ENCODE measurements around the gene STK38L.
A peak's percentile ranks its signal among the peaks of the same experiment; 100 is the strongest.

The STK38L gene

DNA sequence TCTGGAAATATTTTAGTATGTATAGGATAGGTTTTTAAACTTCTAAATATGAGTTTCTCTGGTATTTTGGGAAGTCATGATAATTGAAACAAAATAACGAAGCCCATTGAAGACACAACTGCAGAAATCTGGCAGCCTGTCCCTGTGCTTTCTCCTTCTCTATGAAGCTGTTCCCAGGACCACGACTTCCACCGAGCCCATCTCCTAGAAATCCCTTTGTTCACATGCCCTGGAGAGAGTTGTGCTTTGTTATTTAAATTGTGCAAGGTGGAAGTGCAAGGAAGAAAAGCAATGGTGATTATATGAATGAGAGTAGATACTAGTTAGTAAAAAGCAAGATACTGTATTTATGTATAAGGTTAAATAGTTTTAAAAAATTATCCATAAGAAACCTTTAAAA, 32.2 kb downstream of the STK38L start:
- no peak for DNase-seq (ENCODE audit: low read depth in 2 of 3, low spot score in 1 of 3)

DNA sequence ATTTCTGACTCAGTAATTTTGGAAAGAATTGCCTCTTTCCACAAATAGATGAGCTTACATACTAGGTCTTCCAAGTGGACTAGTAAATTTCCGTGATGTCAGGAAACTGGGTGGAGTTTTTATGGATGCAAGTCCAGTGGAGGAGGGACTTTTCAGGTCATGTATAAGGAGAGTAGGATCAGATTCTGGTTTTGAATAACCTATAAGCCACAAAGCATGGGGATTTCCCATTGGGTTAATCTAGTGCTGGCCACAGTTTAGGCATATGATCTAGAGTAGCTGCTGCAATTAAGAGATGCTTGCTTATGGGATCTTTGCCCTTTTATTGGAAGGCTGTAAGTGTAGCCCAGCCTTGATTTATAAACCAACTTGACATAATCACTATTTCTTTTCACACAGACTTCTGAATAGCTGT, 33.8 kb downstream of the STK38L start:
- peak in 2 of 3 donors; percentile 8 to 19 for DNase-seq (ENCODE audit: low read depth in 2 of 3, low spot score in 1 of 3)

DNA sequence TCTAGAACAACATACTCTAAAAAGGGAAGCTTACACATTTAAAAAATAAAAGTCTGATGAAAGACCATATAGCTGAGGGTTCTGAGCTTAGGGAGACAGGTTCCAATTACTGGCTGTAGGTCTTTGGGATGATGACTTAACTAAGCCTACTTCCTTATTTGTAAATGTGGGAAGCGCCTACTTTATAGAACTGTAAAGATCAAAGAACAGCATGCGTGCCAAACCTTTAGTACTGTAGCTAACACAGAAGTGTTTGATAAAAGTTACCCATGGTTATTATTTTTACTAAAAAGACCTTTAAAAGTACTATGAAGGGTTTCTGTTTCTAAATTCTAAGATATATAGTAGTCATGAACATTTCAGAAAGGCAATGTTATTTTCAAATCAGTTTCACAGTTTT, 35.7 kb downstream of the STK38L start:
- no peak for DNase-seq (ENCODE audit: low read depth in 2 of 3, low spot score in 1 of 3)

DNA sequence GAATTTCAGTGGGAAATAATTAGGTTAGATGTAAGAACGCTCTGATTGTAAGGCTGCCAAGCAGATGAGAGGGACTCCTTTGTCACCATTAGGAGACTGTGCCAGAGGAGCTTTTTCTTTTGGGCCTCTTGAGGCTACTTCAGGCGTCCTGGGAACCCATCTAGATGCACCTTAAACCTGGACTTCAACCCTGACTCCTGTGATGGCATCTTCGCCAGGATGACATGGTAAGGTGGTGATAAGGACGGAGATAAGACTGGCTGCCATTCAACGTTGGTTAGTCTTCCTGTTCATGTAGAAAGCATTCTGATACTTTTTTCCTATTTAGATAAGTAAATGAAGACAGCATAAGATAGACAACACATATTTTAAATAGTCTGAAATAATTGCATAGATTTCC, 36.3 kb downstream of the STK38L start:
- DNase-seq (ENCODE audit: low read depth in 2 of 3, low spot score in 1 of 3), result no peak

DNA sequence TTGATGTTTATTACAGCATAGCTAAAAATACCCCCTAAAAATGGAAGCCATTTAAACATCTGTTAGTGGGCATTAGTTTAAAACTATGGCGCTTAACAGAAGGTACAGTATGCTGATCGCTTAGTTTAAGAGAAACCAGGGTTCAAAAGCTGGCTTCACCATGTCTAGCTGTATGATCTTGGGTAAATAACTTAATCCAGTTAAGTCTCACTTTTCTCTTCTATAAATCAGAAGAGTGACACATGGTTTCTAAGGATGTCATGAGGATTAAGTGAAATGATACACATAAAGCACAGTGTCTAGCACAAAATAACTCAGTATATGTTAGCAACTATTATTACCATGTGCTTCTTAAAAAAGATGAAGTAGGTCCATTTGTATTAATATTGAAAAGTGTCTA, 38.7 kb downstream of the STK38L start:
- DNase-seq (ENCODE audit: low read depth in 2 of 3, low spot score in 1 of 3), result no peak

DNA sequence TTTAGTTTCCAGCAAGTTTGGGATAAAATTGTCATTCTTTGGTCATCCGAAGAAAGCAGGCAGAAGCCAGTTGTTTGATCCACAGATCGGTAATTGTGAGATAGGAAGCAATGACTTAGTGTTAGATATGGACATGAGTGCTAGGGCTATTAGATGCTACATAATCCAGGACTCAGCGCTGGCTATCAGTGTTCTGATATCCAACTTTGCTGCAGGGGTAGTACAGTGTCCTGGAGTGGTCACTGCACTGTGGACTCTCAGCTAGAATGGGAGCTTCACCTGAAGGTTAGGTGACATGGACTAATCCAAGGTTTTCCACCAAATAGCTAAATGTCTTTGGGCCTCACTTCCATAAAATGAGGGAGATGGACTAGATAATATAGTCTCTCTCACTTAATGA, 39.9 kb downstream of the STK38L start:
- DNase-seq (ENCODE audit: low read depth in 2 of 3, low spot score in 1 of 3), result no peak

DNA sequence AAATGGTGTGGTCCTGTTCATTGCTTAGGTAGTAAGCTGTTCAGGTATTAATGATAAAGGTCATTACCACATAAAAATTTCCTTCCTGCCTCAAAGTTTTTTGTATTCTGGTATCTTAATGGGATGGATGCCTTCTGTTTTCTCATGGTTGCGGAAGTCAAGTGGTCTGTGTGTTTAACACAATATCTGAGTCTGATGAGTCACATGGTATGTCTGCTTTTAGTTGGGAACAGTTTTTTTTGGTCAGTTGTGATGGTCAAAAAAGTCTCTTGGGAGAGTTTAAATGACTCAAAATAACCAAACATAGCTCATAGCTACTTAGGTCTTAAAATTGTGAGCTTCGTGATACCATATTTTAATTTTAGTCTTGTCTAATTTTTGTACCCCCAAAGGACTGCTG, 40.7 kb downstream of the STK38L start:
- no peak for DNase-seq (ENCODE audit: low read depth in 2 of 3, low spot score in 1 of 3)

DNA sequence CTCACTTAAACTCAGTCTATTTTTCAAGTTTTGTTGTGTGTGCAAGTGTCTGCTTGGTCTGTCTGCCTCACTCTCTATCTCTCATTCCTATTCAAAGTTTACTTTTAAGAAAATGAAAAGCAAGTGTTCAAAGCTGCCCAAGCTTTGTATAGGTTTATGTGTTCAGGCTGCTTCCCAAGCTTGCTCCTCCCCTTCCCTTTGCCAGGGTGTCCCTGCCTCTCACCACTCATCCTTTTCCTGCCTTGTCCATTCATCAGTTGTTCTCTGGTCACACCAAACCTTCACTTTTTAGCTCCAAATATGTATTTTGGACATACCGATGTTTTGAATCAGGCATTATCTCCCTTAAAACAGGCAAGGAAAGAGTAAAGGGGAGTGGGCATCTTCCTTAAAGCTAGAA, 41.3 kb downstream of the STK38L start:
- no peak for DNase-seq (ENCODE audit: low read depth in 2 of 3, low spot score in 1 of 3)

DNA sequence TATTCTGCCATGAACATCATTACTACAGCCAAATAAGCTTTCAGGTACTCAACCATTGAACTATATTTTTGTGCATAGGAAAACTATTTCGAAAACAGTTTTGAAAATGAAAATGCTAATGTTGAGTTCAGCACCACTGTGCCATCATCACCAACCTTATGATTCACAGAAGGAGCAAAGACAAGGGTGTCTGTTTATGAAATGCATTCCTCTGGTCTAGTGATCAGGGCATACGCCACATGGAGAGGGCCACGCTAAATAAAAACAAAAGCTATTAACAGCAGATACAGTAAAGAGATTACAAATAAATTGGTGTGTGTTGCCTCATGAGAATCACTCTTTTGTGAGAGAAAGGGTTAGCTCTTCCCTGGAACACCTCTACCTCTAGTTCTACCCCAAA, 45.3 kb downstream of the STK38L start:
- no peak for DNase-seq (ENCODE audit: low read depth in 2 of 3, low spot score in 1 of 3)

DNA sequence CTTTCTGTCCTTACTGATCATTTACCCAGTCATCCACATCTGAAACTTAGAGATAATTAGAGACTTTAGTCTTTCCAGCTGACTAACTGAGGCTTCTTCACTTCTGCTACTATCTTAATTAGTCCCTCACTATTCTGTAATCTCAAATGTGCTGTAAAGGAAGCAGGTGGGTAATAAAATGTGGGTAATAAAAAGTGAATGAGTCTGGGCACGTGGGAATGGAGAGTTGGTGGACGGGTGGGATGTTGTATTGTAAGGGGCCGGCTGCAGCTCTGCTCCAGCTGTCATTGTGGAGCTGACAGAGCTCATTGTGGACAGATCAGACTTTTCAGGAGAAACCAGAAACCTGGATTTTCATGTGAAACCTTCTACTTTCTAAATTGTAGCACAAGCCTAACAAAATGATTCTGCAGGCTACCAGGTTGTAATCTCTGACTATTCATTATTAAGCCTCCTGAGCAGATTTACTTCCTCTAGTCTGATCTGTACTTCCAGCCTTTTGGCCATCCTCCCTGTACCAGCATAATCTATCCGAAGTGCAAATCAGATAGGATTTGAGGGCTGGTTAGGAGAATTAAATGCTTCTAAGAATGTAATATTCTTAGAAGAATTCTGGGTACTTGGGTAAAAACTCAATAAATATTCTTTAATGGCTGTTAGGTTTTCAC, 46.5 kb downstream of the STK38L start:
- no peak for DNase-seq (ENCODE audit: low read depth in 2 of 3, low spot score in 1 of 3)

DNA sequence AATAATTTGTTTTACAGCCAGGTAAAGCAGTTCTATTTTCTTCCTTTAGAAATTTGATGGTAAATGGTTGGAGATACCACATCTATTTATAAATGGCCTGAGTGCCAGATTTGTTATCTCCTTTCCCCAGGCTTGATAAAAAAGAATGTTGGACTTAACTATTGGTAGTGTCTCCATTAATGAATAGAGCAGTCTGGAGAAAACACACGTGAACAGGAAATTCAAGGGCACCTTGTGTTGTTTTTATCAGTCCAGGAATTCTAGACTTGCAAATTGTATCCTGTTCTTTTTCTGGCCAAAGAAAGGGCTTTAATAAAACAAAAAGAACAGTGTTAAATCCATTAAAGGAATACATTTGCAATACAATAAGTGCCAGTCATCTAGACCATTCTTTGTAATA, 47.8 kb downstream of the STK38L start:
- DNase-seq (ENCODE audit: low read depth in 2 of 3, low spot score in 1 of 3), result no peak

DNA sequence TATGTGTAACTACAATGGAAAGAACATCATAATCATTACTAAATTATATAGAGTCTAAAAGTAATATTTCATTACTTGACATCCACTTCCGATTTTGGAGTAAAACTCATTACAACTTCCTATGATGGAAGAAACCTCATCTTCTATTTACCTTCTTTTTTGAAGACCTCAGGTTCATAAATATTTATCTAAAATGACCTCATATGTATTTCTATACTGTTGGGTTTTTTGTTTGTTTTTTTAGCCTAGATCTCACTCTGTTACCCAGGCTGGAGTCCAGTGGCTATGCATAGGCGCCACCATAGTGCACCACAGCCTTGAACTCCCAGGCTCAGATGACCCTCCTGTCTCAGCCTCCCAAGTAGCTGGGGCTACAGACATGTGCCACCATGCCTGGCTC, 48.6 kb downstream of the STK38L start:
- no peak for DNase-seq (ENCODE audit: low read depth in 2 of 3, low spot score in 1 of 3)

DNA sequence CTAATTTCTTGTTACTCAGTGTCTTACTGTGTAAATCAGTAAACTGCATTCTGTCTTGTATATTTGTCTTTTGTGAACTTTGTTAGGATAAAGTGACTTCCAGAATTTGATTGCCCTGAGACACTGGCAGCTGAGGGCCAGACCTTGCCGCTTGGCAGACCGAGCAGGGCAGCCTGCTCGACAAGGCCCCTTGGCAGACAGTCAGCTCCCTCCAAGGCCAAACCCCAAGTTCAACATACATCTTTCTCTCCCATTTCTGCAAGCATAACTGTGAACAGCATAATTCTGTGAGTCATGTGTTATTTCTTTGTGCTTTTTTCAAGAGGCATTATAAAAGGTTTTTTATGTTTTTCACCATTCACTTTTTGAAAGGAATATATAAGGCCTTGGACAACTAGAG, 49.4 kb downstream of the STK38L start:
- DNase-seq (ENCODE audit: low read depth in 2 of 3, low spot score in 1 of 3), result no peak

DNA sequence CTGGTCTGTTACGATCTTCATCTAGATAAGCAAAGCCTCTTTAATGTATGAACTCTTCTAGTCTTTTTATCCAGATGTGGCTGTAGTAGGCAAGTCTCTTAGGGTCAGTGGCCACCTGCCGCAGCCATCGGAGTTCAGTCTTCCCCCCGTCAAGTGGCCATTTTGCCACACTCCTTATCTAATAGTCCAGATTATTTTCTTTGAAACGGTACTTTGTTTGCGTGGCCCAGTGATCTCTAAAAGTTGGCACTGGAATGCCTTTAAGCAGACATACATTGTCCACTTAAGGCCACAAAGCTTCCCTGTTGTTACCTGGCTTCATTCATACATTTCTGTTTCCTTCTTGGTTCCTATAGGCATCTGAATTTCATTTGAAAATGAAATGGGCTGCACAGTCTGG, 52.6 kb downstream of the STK38L start:
- DNase-seq (ENCODE audit: low read depth in 2 of 3, low spot score in 1 of 3), result no peak

DNA sequence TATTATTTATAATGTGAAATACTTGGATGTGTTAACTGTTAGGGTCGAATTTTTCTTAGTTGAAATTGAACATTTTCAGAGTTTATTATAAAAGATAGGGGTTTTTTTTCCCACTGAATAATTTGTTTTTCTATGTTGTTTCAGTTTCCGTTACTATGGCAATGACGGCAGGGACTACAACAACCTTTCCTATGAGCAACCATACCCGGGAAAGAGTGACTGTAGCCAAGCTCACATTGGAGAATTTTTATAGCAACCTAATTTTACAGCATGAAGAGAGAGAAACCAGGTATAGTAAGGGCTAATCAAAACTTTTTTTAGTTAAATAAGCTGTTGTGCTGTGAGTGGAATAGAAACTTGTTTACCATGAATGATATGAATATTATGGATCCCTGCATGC, 53.5 kb downstream of the STK38L start:
- no peak for DNase-seq (ENCODE audit: low read depth in 2 of 3, low spot score in 1 of 3)

DNA sequence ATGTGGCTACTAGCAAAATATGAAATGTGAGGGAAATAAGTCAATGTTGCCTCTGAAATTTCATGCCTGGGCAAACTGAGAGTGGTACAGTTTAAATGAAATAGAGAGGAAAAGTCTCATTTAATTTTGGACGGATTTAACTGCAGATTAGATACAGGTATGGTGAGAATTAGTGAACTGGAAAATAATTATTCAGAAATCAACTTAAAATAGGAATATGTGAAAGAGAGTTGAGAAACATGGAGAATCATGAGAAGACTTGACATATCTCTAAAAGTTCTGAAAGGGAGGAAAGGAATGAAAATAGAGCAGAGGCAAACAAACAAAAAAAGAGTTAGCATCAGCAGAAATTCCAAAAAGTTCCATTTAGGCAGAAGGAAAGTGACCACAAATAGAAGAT, 55.0 kb downstream of the STK38L start:
- no peak for DNase-seq (ENCODE audit: low read depth in 2 of 3, low spot score in 1 of 3)

DNA sequence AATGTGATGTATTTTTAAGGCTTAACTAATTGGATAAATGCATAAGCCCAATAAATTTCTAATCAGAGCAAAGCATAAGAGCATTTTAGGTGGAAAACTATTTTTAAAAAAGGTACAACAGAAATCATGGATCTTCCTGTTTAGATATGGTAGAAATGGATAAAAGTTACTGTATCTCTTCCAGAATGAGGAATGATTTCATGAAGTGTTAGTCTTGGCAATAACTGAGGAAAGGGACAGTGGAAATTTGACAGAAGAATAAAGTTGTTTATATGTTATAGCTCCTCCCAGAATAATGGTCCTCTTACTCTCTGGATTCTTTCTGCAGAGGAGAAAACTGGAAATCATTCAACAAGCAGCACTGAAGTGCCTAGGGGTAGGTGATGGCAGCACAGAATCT, 56.1 kb downstream of the STK38L start:
- no peak for DNase-seq (ENCODE audit: low read depth in 2 of 3, low spot score in 1 of 3)

DNA sequence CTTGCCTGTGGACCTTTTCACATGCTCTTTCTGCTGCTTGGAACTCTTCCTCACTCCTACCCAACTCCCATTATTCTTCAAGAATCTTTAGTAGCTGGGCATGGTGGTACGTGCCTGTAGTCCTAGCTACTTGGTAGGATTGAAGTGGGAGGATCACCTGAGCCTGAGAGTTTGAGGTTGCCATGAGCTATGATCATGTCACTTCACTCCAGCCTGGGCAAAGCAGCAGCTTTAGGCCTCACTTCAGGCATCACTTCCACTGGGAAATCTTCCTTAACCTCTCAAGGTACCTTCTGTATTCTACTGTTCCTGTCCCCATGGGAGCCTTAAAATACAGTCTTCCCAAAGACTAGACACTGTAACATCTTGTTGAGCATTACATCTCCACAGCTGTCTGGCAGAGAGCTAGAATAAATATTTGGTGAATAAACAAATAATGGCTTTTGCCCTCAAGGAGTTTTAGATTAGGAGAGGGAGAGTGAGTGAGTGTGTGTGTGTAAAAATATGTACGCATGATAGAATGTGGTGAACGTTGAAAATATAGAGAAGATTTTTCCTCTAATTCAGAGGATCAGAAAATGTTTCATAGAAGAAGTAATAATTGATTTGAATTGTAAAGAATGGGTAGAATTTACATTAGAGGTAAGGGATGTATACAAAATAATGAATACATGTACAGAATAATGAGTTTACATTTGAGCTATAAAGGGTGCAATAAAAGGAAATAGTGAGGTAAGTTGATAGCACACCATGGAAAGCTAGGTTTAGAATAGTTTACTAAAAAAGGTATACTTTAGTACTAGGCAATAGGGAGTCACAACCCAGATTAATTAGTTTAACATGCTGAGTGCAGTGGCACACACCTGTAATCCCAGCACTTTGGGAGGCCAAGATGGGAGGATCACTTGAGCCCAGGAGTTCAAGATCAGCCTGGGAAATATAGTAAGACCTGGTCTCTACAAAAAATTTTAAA, 59.3 kb downstream of the STK38L start:
- no peak for DNase-seq (ENCODE audit: low read depth in 2 of 3, low spot score in 1 of 3)

DNA sequence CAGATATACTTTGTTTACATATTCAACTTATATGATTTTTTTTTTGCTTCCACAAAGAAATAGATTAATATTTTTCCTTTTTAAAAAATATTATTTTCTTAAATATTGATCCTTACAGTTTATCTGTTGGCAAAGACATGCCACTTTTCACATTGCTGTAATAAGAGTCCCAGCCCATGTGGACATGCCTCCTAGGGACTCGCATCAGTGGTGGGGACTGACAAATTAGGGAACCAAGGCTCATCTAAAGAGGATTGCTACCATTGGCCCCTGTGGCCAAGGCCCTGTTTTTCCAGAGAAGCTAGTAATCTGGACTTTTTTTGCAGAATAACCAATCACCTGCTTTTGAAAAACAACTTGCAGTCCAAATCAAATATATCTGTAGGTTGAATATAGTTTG, 60.8 kb downstream of the STK38L start:
- DNase-seq (ENCODE audit: low read depth in 2 of 3, low spot score in 1 of 3), result no peak

DNA sequence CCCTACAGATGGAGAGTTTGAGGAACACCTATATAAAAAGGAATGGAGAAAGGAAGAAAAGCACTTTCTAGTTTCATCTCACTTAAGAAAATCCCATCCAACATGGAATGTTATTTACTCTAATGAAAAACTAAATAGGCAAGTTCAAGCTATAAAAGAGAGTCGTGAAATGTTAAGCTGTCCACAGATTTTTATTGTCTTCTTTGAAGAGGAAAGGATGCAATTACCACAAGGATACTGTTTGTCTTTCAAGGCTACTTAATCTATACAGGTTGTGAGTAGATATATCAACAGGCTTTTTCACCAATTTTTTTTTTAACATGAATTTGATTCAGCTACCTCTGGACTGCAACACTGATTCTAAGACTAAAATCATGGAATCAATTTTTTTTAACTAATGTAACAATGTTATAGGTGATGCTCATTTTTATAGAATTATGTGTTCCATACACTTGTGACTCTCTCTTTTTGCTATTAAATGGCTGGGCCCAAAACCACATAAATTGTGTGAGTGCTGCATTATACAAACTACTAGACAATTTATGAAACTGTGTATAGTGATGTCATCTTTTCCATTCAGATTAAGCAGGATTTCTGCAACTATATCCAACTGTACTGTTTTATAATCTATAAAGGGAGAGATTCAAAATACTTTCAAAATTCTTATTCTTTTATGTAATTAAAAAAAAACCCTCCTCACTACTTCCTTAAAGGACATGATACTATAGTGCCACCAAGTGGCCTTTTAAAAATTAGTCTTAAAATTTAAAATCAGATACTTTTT, 61.8 kb downstream of the STK38L start:
- no peak for DNase-seq (ENCODE audit: low read depth in 2 of 3, low spot score in 1 of 3)

DNA sequence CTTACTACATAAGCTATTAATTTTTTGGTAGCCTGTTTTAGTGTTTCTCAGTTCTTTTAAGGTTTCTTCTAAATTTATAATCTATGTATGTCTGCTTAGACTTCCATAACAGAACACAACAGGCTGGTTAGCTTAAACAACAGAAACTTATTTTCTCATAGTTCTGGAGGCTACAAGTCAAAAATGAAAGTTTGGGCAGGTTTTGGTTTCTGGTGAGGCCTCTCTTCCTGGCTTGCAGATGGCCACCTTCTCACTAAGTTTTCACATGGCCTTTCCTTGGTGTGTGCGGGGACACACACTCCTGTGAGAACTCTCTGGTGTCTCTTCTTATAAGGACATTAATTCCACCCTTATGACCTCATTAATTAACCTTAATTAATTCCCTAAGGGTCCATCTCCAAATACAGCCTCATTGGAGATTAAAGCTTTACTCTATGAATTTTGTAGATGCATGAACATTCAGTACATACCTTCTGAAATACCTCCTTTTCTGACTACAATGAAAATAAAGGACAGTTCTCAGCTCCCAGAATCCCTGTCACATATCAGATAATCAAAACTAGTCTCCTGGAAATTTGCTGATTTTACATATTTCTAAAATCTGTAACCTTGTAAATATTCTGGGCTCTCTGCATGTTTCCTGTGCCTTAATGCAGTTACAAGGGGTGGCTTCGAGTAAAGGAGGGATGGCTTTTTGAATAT, 65.4 kb downstream of the STK38L start:
- DNase-seq (ENCODE audit: low read depth in 2 of 3, low spot score in 1 of 3), result no peak
